Stimulated activated CD4-positive, alpha-beta T cell treated with anti-CD3 and anti-CD28 coated beads, Interleukin-1b, Interleukin-23, amount 100 ng/mL, for 48 hours (primary cell): ENCODE data around the gene ZBBX.

Source experiments
- DNase-seq: peaks from one replicate; pipeline ENCODE4 v3.0.0-alpha.2; 2020

Gene ZBBX

DNA sequence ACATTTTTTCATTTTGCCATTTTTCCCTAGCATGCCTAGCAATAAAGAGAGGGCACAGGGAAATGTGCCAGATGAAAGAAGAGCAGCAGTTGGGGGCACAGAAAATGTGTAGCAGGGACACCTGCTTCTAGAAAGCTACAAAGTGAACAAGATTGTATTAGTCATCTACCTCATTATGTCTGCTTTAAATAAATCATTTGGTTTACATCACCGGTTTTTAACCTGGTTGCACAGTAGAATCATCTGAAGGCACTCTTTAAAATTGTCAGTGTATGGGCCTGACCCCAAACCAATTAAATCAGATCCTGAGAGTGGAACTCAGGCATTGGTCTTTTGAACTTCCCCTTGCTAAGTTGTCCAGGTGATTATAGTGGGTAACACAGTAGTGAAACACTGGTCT is 73.8 kb downstream of the ZBBX start:
- no peak for DNase-seq

DNA sequence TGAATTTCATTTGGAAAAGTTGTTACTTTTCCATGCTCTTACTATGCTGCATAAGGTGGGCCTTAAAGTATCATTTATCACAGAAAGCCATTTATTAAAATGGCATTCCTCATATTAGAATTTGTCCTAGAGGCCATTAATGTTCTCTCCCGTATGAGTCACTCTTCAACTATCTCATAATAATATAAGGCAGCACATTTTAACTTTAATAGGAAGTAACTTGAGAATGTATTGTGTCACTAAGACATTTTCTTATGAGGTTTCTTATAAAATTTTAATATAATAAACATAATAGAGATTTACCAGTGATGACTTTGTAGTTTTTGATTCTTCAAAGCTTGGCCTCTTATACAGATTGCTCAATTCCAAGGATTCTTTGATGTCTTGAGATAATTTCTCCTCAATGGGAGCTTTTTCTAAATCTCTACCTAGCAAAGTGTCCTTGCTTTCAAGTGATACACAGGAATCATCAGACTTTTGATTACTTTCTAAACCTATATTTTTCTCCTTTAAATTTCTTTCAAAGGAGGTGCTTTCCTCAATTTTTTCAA is 74.7 kb downstream of the ZBBX start:
- DNase-seq = no peak

DNA sequence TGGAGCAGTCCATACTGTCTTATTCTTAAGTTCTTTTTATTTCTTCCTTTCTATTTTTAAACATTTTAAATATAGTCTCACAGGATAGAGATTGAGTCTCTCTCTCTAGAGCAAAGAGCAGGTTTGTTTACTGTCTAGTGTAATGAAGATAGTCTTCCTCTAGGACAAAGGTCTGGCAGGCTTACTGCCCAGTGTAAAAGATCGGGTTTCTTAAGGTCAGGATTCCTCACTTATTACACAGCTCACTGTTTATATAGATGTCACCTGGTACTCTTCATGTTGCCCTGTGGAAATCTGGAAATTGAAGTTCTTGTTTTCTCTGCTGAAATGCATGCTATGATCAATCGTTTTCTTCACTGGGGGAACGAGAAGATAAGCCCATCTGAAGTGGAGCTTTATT is 76.0 kb downstream of the ZBBX start:
- DNase-seq = no peak

DNA sequence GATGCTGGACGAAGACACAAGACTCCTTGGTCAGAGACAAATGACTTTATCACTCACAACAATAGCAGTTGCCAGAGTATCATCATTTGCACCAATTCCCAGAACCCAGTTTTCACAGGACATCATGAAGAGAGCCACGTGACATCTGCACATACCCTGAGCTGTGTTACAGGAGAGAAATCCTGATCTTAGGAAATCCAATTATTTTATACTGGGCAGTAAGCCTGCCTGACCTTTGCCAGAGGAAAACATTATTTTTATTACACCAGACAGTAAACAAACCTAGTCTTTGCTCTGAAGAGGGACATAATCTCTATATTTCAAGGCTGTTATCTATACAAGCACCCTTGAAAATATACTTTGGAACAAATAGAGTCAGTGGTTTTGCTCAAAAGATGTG is 77.4 kb downstream of the ZBBX start:
- no peak for DNase-seq

DNA sequence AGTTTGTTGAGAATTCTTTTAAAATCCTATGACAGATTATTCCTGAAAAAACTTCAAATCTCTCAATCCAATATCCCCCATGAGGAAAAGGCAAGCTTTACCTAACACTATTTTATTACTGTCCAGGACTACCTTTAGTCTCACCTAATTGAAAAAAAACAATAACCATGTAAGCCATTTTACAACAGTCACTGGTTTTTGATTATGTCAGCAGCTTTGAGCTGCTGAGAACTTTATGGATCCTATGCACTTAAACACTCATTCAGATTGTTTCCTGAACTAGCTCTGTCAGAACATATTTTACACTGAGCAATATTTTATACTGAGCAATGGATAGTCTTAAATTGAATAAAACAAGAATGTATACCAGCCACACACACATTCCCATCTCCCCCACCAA is 79.9 kb downstream of the ZBBX start:
- DNase-seq = no peak

DNA sequence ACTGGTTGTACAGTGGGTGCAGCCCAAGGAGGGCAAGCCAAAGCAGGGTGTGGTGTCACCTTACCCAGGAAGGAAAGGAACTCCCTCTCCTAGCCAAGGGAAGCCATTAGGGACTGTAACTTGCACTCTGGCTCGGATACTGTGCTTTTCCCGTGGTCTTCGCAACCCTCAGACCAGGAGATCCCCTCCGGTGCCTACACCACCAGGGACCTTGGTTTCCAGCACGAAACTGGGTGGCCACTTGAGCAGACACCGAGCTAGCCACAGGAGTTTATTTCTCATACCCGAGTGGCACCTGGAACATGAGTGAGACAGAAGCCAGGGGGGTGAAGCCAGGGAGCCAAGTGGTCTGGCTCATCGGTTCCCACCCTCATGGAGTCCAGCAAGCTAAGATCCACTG is 90.7 kb downstream of the ZBBX start:
- no peak for DNase-seq

DNA sequence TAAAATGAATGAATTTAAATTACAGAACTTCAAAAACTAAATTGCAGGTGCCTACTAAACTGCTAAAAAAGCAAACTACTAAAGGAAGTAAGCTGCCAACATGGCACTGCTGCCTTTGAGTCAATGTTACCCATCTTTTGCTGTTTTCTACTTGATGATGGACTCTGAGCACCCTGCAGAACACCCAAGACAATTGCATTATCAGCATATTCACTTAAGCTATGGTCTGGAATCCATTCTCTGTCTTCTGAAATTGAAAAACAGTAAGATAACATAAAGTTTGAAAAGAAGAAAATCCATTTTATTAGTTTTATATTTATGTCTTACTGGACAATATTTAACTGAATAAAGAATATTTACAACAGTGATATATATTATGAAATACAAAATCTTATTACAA is 91.4 kb downstream of the ZBBX start:
- no peak for DNase-seq

DNA sequence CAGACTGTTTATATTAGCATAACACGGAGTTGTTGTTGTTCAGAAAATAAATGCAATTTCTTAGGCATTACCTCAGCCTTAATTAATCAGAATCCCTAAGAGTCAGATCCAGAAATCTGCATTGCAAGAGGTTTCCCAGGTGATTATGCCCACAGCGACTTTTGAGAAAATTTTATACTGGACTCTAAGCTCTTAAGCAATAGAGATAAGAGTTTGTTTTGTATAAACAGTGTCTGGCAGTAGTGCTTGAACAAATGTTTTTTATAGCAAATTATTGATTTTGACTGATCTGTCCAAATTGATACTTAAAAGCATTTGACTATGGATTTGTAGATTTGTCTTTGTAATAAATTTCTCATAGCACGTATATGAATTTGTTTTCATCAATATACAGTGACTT is 92.8 kb downstream of the ZBBX start:
- no peak for DNase-seq

DNA sequence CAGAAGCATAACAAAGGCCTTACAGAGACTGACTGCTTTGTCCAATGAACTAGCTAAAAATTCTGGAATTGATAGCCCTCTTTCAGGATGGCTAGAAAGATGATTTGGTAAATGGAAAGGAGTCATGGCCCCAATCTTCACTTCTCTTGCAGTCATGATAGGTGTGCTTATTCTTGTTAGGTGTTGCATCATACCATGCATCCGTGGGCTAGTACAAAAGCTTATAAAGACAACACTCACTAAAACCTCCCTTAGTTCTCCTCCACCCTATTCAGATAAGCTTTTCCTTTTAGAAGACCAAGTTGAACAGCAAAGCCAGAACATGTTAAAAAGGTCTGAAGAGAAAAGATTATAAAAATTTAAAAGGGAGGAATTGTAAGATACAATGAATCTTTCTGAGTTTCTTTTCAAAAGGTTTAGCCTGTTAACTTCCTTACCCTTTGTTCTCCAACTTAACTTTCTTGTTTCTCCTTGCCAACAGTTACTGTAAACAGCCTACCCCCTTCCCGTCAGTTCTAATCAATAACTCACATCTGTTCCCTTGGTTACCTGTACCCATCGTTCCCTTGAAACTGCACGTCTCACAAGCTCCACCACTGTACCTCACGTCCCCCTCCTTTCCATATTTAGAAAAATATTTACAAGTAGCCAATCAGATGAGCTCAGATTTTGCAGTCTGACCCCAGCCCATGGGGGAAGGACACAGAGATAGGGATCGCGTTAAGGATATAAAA is 105.8 kb downstream of the ZBBX start:
- DNase-seq = no peak

DNA sequence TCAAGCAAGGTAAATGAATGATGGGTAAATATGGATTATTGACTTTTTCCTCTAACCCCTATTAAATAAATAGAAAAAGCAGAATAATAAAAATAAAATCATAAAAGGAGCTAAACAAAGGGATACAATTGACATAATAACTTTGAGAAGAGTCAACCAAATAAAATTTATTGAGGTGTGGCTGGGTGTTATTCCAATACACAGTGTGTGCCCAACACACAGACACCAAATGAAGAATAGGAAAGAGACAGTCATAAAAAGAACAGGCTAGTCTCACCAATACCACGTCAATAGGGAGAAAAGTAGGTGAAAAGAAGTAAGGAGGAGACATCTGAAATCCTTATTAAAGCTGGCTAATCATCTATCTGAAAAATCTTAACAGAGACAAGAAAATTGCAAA is 127.1 kb downstream of the ZBBX start:
- no peak for DNase-seq

DNA sequence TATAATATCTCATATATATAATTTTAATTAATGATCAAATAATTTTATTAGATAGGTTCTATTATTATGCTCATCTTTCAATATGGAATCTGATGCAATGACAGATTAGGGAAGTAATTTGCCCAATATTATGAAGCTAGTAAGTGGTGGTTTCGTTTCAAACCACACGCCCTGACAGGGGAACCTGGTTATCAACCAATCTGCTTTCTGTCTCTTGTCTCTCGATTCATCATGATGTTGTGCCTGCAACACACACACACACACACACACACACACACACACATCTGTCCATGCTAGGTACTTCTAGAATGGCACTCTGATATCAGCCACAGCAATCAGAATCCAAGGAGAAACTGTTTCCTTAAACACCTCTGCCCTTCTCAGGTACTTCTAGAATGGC is 128.4 kb downstream of the ZBBX start:
- no peak for DNase-seq

DNA sequence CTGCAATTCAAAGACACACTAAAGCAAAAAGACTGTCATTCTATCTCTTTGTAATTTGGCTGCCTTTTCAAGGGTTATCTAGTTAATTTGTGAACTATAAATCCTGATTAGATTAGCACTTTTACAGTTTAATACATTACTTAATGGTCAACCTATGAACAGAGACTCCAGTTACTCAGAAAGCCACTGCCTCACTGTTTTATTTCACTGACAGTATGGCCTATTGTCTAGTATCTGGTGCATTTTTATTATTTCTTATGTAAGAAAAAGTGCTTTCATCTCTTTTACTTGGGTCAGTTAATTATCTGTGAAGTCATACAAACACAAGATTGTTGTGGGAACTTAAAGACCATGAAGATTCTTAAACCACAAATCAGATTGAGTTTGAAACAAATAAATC is 133.8 kb downstream of the ZBBX start:
- no peak for DNase-seq

DNA sequence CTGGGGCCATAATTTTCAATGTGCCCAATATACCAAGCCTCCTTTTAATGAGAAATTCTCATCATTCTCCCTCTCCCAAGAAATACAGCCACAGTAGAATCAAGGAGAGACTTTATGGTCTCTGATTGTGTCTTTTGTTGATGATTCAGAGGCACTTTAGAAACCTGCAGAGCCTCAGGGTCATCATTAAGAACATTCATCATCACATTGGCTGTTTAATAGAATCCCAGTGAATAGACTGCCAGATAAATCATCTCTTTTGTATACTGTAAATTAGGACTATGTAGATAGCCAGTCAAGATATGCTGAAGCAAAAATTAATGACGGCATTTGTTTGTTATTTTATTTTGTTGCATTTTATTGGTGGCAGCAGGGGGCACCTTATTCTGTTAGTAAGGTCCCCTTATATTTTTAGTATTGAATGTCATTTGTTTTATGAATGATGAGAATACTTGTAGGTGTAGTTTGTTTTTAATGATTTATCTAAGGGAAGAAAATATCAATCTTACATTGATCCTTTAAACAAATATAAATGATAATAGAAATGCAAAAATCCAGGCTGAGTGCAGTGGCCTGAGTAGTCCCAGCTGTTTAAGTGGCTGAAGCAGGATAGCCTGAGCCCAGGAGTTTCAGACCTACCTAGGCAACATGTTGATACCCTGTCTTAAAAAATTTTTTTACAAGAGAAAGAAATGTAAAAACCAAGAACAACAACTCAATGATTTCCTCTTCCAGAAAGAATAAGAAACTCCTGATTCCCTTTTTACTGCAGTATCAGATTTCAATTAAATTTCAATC is 138.8 kb downstream of the ZBBX start:
- no peak for DNase-seq

DNA sequence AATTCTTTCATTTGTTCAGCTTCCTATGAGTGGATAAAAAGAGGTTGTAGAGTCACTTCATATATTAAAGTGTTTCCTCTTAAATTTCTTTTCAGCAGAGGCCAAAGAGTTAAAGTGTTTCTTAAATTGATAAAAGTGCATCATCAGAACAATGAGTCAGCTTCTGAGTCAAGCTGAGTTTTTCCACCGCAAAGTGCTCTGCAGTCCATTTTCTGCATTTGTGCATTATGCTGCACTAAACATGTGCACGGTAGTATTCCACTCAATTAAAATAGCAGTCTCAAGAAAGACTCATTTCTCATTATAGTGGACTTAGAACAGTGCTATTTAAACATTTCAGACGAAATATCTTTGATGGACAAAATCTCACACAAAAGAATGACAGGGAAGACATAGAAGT is 152.0 kb downstream of the ZBBX start:
- DNase-seq = no peak

DNA sequence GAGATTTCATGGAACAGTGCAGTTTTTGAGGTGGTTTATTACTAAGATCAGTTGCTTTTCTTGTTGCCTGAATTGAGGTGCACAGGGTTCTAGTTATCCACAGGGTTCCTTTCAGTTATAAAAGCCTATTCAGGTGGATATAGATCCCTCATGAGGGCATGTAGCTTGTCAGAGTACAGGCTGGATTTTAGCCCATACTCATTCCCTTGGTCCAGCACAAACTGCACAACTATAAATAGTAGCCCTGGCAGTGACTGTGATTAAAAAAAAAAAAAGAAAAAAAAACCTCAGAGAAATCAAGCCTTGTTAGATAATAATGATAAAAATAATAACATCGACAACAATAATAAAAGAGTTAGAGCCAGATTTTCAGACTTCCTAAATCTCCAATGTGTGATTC is 154.3 kb downstream of the ZBBX start:
- no peak for DNase-seq

DNA sequence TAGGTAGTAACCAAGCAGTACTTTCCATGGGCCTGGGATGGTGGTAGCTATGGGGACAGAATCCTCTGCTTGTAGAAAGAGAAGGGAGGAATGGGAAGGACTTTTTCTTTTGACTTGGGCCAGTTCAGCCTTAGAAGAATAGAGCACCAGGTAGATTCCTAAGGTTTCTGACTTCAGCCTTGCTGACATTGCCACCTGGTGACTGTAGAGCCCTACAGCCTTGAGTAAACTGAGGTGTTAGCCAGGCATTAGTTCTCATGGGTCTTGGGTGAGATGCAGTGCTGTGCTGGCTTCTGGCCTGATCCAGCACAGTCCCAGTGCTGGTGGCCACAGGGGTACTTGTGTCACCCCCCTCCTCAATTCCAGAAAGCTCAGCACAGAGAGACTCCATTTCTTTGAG is 171.1 kb downstream of the ZBBX start:
- no peak for DNase-seq

DNA sequence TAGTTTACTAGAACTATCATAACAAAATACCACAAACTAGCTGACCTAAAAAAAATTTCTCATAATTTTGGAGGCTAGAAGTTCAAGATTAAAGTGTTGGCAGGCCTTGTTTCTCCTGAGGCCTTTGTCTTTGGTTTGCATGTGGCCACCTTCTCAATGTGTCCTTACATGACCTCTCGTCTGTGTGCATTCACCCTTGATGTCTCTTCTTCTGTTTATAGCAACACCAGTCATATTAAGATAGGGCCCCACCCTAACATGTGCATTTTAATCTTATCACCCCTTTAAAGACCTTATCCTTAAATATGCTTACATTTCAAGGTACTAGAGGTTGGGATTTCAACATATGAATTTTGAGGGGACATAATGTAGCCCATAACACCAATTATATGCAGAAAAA is 177.0 kb downstream of the ZBBX start:
- no peak for DNase-seq

DNA sequence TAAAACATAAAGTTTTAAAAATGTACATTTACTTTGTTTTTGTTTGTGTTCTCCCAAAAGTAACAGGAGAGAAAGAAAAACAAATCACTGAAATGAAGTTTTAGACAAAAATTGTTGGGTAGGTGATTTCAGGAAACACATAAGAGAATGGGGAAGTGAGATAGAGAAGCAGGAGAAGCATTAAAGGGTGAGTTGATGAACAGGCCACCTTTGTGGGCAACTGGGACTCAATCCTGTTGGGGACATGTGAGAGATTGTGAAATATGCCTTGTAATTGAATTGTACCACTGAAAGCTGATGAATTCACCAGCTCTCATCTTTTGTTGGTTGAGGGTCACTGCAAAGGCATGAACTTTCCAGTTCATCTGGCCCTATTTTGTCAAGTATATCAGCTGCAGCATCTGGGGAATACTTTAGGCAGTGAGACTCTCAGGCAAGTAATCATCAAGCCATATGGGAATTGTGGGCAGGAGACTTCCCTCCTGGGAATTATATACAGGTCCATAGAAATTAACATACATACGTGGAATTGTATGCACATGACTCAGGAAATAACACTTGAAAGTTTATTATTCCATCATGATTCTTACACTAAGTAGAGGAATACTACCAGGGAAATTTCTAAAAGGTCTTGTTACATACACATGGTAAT is 181.0 kb downstream of the ZBBX start:
- DNase-seq = no peak
